ENCODE results near the gene UBTD2.

UBTD2 gene

DNA sequence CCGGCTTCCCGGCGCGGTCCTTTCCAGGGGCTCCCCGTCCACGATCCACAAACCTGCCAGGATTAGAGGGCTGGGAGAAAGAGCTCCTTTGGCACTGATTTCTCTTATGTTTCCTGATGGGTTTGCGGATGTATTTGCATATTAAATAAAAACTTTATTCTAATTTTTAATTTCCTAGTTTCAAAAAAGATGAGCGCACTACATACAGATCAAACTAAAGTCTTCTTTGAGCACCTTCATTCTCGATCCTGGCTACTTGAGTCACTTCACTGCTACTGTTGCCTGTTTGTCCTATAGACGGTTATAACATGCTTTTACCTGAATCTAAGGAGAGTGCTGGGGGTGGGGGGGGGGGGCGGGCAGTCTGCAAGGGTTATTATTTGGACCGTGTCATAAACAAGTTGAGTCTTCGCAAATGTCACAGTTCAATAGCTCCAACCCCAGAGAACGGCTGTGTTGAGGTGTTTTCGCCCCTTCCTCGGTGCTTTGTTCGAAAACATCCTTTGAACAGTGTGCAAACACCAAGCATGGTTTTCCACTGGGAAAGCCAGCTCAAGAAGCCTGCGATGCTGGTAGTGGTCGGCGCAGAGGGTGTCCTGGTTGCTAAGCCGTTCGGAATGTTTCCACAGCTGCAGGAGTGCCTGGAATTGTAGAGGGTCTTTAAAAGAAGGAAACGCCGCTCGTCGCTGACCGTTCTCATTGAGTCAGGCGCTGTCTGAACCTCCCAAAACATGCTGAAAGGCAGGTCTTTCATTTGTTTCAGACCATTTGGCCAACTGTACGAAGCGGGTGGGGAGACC is 94.5 kb downstream of the UBTD2 start:
- no peak for DNase-seq

- DNase-seq, result peak; percentile 77
These were observed 95.3 kb downstream of the UBTD2 start, which contains the start of gene STK10 for GRCh38 chr5:172188033-172188892. TSS of gene STK10 (minus strand) at chr5:172188224. CDS start at chr5:172188042, 182 bp downstream.

GRCh38 chr5:172187118-172188032 is 96.2 kb downstream of the UBTD2 start:
- DNase-seq, result peak; percentile 49

GRCh38 chr5:172186114-172186695 is 97.4 kb downstream of the UBTD2 start:
- no peak for DNase-seq

DNA sequence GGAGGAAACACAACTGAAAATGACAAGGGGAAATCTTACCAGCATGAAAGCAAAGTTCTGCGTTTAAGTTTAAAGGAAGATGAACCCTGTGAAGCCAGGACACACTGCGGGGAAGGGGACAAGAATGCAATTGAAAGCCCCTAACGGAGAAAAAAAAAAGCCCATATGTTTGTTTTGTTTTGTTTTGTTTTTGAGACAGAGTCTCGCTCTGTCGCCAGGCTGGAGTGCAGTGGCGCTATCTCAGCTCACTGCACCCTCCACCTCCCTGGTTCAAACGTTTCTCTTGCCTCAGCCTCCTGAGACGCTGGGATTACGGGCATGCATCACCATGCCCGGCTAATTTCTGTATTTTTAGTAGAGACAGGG is 98.5 kb downstream of the UBTD2 start:
- DNase-seq, result no peak

- no peak for DNase-seq
These were observed 99.7 kb downstream of the UBTD2 start for GRCh38 chr5:172183881-172184280.

DNA sequence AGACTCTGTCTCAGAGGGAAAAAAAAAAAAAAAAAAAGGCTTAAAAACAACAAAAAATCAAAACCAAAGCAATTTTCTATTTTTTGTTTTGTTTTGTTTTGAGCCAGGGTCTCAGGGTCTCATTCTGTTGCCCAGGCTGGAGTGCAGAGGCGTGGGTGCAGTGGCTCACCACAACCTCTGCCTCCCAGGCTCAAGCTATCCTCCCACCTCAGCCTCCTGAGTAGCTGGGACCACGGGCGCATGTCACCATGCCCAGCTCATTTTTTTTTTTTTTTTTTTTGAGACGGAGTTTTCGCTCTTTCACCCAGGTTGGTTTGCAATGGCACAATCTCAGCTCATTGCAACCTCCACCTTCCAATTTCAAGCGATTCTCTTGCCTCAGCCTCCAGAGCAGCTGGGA is 101.3 kb downstream of the UBTD2 start:
- DNase-seq, result no peak

- DNase-seq, result no peak
These were observed 102.6 kb downstream of the UBTD2 start for GRCh38 chr5:172180936-172181335.

GRCh38 chr5:172178991-172179989 is 104.3 kb downstream of the UBTD2 start:
- DNase-seq, result peak; percentile 87

- DNase-seq, result peak; percentile 8
These were observed 105.1 kb downstream of the UBTD2 start for GRCh38 chr5:172178301-172178987.

- no peak for DNase-seq
These were observed 106.4 kb downstream of the UBTD2 start for GRCh38 chr5:172177176-172177575.

DNA sequence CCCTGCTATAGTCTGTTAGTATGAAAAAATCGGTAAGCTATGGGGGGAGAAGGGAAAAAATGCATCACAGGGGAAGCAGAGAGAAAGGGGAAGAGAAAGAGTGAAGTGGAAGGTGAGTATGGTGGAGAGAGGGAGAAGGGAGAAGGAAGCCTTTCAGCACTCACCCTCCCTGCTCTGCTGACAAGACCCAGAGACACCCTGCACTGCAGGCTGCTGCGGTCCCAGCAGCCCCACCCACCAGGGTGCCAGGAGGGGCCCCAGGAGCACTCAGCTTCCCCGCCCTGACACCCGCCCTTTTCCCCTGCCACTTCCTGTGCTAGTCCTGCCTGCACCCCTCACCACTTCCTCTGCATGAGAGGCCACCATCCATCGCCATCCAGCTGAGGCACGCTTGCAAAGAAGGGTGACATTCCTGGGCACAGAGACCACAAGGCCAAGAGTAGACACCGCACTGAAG is 108.3 kb downstream of the UBTD2 start:
- peak; percentile 97 for DNase-seq

DNA sequence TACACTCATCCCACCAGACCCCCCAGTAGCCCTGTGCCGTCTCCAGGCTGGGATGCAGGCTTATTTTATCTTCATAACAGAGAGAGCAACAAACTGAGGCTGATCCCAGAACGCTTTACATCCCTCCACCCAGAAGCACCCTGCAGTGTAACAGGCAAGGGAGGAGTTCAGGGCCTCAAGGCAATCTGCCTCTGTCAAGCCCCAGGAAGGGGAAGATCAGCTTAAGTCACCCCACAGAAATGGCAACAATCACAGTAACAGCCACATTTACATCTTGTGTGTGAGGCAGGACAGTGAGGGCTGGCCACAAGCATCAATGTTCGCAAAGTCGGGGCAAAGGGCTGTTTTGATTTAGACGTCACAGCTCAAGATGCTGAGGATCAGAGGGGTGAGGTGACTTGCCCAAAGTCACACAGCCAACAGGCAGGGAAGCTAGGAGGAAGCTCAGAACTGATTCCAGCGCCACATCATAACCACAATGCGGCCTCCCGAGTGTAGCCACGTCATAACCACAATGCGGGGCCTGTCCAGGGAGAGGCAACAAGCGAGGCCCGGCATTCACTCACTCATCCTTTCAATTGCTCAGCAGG is 109.9 kb downstream of the UBTD2 start:
- peak; percentile 74 for DNase-seq

GRCh38 chr5:172172912-172173563 is 110.5 kb downstream of the UBTD2 start:
- no peak for DNase-seq

DNA sequence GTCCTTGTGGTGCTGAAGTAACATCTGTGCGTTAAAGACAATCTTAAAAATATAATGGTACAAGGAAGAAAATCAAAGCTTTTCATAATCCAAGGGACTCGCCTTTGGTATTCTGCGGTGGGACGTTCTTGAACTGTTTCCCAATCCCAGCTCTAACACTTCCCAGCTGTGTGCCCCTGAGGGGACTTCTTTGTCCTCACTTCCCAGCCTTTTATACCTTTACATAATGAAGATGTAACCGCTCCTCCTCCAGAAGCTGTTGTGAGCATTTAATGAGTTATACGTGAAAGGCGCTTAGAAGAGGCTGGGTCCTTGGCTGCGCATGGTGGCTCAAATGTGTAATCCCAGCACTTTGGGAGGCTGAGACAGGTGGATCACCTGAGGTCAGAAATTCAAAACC is 112.4 kb downstream of the UBTD2 start:
- no peak for DNase-seq

DNA sequence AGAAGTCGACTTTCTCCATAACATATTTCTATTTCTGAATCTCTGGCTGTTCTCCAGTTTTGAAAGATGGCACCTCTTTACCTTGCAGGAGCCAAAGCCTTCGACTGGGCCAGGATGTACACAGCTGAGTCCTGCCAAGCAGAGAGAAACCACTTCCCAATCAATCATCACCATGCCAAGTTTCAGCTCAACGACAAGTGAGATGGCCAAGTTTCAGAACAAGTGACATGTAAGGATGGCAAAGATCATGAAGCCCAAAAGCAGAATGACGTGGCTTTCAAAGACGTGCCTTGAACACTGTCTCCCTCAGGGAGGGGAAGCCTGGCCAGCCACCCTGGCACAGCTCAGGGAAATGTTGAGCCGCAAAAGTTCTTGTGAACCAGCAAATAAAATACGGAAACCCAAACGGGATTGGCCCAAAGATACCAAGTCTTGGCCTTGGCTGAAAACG is 113.3 kb downstream of the UBTD2 start:
- DNase-seq, result peak; percentile 7

- DNase-seq, result no peak
These were observed 114.3 kb downstream of the UBTD2 start for GRCh38 chr5:172169216-172169615.

DNA sequence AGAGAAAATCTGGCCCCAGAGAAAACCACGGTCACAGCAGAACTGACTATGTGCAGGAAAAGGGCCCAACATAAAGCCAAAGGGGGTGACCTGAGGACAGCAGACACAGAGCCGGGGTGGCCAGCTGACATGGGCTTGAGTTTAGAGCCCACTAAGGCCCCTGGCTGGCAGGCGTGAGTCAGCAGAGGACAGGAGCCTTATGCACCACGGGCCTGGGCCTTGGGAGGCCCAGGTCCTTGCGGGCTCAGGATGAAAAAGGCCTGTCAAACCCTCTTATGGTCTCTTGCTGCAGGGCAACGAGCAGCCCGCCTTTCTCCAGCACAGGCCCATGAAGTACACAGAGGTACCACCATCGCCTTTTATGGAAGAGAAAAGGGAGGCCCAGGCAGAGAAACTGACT is 115.3 kb downstream of the UBTD2 start:
- no peak for DNase-seq

GRCh38 chr5:172167895-172168294 is 115.7 kb downstream of the UBTD2 start:
- no peak for DNase-seq
